Right lung (tissue), 5 donors: ENCODE data around the gene CDC16. TPM values are rescaled to one million over a fixed set of nuclear protein-coding genes. Genes with fewer than 3 reads are reported as not detected.

ENCODE experiments used
- DNase-seq, 2 donors: peaks; one replicate each; pipeline ENCODE4 v3.0.0-alpha.2; 2013
- polyA plus RNA-seq, 5 donors: library from polyadenylated mRNA; unstranded; fragments of 120-200 nt; gene quantifications; one replicate each; pipeline versions ENCODE4 v1.2.1 to v1.2.3, GENCODE V29; 2013; ENCODE audit warnings: inconsistent platforms in 1 of 5, low replicate concordance in 1 of 5; ENCODE audit not compliant: insufficient read length in 5 of 5, insufficient read depth in 1 of 5

Gene CDC16
- polyA plus RNA-seq, 5 donors: 91.4 to 170 (median 129) TPM

DNA sequence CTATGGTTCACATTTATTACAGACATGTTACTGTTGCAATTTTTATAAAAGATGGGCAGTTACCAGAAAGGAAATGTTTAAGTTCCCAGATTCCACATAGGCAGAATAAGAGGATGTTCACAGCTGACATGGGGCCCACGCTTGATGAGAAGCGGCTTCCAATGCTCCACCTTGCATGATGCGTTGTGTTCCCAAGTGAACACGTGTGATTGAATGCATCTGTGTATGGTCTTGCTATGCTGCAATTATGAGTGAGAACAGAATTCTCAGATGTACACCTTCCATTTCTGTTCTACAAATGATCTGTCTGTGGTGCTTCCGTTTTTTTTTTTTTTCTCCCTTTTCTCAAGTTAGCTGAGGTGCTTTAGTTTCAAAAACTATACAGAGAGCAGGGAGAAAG lies 62.2 kb downstream of the CDC16 start:
- no peak for DNase-seq

DNA sequence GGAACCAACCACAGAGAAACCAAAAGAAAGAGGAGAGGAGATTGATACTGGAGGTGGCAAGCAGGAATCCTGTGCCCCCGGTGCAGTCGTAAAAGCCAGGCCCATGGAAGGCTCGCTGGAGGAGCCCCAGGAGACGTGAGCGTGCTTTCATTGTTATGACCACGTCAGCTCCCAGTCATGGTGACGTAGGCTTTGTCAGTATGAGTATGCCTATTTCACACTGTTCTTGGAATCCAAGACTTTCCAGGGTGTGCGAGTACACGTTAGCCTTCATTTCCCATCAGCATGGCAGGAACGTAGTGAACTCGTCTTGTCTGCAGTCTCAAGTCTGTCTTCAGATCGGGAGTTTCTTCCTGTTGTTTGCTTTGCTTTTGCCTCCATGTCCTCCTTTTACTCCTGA lies 64.2 kb downstream of the CDC16 start:
- DNase-seq: no peak

DNA sequence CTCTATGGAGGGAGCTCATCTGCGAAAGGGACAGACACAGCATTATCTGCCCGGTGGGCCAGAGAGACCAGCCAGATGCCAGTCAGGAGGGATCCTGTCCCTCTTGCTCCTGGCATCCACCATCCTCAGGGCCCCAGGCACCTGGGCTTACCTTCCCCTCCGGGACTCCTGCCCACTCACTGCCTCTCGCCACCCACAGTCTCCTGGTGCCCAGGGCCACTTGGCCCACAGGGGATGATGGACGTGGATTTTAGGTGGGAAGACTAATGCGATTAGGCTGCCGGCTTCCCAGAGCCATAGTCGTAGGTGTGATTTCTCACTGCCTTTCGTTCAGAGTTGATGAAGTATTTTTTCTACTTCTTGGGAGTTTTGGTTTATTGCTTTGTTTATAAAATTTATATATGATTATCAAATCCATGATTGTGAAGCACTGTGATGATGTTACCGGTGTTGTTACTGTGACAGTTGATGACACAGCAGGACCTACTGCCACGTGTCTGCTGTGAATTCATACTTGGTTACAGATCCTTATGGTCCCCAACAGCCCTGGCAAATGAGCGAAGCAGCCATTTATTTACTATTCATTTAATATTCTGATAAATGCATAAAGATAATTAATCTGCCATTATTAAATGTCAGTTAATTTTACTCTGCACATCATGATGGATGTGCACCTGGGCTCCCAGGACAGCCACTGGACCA lies 65.1 kb downstream of the CDC16 start:
- DNase-seq: no peak

DNA sequence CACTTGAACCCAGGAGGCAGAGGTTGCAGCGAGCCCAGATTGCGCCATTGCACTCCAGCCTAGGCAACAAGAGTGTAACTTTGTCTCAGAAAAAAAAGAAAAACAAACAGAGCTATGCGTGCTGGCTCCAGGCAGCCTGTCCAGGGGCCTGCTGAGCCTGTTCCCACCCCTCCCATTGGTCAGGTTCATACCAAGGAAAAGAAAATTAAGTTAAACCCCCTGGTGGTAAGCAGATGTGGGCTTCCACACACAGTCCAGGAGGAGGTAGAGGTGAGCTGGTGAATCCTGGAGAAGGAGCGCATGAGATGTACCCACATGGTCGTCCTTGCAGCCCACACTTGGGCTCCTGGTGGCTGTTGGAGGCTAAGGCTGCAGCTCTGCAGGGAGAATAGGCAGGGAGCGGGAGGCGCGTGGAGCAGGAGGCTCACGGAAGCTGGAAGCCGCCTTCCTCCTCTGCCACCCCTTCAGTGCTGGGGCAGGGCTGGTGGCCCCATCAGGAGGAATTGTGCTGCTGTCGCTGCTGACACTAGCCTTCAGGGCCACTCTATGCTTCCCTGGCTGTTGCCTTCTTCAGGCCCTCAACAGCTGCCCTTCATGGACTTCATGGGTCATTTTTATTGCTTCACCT lies 69.1 kb downstream of the CDC16 start:
- DNase-seq: no peak

DNA sequence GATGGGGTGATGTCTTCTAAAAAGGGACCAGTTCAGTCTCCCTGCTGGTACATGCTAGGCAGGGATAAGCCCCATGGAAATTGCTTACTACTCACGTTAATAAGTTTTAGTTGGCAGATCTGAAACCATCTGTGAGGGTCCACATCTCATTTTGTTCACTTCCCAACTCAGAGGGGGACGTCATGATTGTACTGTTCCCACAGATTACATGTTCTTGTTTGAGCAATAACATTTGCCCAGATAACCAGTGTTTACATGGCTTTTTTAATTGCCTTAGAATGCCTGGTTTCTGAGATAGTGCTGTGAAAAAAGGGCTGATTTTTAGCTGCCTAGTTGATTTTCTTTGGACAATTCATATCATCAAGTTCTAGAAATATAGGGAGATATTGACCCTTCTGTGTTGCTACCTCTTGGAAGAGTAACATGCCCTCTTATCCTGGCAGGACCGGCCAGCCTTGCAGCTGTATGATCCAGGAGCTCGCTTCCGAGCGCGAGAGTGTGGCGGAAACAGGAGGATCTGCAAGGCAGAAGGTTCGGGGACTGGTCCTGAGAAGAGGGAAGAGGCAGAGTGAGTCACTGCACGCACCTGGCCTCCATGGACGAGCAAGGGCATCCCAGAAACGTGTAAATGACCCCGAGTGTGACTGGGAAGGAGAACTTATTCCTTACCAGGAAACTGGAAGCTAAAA lies 69.8 kb downstream of the CDC16 start:
- no peak for DNase-seq

DNA sequence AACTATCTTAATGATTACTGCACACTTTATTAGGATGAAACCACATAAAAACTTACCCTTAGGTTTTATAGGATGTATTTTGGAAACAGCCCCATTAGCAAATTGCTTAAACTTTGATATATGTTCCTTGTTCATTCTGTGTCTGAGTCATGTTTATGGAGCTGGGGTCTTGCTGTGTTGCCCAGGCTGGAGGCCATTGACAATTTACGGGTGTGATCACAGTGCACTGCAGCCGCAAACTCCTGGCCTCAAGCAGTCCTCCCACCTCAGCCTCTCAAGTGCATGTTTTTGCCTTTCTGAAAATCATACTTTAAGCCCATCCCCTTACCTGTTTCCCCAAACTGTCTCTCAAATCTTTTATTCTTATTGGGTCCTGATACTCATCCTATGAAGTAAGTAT lies 74.4 kb downstream of the CDC16 start:
- DNase-seq: no peak

DNA sequence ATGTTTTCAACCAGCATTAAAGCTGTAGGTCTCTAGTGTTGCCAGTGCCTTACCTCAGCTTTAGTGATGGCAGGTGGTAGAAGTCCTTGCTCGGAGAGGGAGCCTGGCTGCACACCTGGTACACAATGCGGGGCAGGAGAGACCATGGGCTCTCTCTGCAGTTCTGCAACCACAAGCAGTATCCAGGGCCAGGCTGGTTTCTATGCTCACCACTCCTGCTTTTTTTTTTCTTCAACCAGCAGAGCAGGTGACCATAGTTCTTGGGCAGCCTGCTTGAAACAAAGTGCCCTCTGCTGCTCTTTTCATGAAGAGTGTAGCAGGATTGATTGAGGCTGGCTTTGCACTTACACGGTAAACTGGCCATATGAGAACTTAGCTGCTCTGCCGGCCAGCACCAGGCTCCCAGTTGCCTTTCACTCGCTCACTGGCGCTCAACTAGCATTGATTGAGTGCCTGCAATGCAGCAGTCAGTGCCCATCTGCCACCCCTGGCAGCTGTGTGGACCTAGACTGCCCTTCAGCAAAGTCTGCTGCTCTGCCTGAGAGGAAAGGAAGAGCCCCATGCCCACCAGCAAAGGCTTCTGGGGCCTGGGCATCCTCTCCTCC lies 75.2 kb downstream of the CDC16 start:
- DNase-seq: no peak

DNA sequence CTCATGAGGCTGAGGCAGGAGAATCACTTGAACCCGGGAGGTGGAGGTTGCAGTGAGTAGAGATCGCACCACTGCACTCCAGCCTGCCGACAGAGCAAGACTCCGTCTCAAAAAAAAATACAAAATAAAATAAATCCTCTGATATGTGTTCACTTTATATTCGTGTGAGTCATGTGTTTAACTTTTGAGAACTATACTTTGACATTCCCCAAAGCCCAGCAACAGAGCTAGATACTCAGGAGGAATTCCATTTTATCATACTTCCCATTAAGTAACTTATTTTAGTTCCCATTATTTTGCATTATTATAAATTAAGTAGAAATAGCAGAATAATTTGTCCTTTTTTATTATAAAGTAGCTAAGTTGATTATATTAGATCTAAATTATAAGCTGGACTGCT lies 76.3 kb downstream of the CDC16 start:
- no peak for DNase-seq

DNA sequence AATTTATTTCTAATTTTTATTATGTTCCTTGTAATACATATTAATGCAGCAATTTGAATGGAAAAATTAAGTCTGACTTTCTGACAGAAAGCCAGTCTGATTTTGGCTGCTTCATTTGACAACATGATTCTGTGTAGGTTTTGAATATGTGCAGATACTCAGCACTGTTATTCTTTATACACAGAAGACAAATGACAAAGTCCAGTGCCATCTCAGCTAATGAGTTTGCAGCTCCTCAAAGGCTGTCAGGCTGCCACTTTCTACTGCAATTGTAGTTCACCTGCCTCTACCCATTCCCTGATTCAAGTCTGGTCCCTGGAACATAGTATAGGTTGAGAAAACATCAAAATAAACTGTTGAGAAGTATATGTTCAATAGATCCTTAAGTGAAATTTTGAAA lies 76.7 kb downstream of the CDC16 start:
- no peak for DNase-seq

DNA sequence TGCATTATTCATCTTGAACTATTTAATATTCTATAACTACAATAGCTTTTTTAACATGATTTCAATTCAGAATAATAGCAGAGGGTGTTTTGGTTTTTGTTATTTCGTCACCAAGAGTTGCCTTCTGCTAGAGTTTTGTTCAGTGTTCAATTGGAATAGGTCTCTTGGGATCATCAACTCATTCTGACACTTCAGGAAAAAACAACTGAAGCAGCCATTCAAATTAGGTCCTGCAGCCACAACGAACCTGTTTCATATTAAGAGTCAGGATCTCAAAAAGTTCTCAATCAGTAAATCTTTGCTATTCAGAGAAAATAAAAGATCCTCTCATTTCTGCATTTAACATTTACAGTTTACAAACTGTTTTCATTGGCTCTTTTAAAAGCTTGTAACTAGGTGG lies 77.2 kb downstream of the CDC16 start:
- no peak for DNase-seq

DNA sequence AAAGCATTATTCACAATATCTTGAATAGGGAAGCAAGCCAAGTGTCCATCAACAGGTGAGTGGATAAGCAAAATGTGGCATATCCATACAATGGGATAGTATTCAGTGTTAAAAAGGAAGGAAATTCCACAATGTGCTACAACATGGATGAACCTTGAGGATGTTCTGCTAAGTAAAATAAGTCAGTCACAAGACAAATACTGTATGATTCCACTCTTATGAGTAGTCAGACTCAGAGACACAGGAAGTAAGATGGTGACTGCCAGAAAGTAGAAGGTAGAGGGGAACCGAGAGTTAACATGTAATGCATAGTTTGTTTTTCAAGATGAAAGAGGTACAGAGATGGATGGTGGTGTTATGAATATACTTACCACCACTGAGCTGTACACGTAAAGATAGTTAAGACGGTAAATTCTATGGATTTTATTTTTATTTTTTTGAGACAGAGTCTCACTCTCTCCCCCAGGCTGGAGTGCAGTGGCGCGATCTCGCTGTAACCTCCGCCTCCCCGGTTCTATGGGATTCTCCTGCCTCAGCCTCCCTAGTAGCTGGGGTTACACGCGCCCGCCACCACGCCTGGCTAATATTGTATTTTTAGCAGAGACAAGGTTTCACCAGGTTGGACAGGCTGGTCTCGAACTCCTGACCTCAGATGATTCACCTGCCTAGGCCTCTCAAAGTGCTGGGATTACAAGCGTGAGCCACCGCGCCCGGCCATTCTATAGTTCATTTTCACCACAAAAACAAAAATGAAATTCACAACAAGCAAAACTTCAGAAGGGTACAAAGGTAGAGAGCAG lies 78.6 kb downstream of the CDC16 start:
- DNase-seq: no peak

DNA sequence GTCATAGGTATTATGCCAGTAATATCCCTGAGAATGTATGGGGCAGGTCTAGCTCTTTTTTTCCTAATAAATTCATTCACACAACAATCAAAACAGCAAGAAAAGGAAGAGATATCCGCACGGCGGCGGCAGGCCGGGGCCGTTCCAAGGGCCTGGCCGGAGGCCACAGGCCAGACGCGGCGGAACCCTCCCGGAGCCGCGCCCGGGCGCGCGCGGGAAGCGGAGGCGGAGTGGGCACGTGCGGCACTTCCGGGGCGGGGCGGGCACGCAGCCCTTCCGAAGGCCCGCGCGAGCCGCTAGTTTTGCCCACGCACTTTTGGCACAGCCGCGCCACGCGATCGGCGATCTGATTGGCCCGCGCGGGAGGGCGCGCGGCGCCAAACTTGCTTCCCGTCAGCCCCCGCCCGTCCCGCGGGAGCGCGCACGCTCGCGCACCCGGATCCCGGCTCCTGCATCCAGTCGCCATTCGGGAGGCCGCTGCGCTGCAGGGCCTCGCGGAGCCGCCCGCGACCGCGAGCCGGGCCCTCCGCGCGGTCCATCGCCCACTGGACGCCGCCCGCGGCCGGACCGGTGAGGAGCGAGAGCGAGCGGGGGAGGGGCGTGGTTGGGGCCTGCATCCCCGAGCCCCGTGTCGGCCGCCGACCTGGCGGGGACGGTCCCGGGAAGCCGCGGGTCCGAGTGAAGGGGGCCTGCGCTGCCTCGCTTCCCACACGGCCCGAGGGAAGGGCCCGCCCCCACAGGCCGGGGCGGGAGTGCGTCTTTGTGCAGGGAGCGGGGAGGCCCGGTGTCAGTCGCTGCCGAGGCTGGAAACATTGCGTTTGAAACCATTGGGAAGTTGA lies 79.6 kb downstream of the CDC16 start, which contains the start of gene CHAMP1:
TSS of gene CHAMP1 (plus strand) at position 430 of the 839 bp plus-strand sequence. CDS start 9,340 bp downstream, outside the sequence.
- DNase-seq: peak; percentile 97 to 98

DNA sequence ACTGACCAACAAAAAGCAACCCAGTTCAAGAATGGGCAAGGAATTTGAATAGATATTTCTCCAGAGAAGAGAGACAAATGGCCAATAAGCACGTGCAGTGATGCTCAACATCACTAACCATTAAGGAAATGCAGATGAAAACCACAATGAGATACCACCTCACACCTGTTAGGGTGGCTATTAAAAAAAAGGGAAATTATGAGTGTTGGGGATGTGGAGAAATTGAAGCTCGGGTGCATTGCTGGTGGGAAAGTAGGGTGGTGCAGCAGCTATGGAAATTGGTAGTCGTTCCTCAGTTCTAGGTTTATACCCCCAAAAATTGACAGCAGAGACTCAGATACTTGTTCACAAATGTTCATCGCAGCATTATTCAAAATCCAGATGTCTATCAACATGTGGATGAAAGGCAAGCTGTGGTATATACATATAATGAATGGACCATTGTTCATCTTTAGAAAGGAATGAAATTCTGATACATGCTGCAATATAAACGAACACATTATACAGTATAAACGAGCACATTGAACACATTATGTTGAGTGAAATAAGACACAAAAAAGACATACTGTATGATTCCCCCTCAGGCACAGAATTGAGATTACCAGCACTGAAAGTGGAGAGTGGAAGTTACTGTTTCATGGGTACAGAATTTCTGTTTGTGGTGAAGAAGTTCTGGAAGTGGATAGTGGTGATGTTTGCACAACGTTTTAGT lies 80.5 kb downstream of the CDC16 start:
- no peak for DNase-seq

DNA sequence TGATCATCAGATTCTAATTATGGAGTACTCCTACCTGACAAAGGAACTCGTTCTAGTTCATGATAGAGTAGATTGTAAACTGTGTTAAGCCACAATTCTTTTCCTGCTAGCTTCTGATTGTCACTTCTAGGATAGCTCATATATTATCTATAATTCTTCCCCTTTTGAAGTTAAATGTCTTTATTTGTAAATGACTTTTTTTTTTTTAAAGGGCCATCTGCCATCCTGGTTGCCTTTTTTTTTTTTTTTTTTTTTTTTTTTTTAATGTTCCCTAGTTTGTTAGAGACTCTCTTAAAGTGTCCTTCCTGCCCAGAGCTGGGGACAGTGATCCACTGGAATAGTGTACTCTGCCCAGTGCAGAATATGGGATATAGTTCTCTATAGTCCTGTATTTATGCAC lies 83.9 kb downstream of the CDC16 start:
- DNase-seq: no peak

DNA sequence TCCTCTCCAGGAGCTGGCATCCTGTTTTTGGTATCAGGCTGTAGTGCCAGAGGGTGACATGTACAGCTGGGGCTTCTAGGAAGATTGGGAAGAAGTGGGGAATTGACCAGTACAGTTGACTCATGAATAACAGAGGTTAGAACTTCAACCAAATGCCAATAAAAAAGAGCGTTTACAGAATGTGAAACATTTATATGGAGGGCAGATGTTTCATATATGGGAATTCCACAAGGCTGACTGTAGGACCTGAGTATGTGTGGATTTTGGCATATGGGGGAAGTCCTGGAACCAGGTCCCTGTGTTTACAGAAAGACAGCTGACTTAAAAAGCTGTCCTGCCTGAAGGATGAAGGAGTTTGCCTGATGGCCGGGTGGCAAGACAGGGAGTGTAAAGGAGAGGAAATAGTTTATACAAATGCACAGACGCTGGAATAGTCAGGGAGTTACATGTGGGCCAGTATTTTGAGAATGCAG lies 84.8 kb downstream of the CDC16 start:
- DNase-seq: no peak

DNA sequence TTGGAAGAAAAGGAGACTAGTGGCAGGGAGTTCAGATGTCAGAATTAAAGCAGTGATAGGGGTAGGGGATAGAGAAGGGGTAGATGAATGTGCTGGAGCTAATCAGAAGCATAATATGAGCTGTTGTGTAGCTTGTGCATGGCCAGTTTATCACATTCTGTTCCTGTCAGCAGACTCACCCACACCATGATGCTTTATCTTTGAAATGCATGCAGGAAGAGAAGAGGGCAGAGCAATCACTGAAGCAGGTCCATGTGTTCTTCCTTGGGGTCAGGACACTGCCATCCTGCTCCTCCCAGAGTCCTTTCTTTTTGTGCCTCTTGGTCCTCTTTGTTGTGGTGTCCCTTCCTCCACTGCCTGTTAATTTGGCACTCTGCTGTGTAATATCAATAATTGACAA lies 85.4 kb downstream of the CDC16 start:
- DNase-seq: no peak

DNA sequence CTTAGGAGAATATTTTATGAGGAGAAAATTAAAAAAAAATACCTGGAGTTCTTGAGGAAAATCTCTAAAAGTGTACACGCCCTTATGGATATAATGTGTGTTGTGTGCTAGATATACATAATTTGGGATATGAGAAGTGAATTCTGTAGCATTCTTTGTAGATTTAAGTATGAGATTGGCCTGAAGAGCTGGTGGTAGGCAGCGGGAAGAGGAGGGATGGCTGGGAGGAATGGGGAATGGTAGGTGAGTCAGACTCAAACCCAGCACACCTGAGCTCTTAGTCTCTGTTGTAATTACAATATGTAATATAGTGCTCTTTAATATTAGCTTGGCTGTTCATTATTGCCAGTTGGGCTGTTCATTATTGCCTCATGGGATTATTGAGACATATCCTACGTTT lies 86.6 kb downstream of the CDC16 start:
- DNase-seq: no peak
